ENCODE data around the gene UBB. TPM values are rescaled to one million over a fixed set of nuclear protein-coding genes. Genes with fewer than 3 reads are reported as not detected.

UBB gene
- total RNA-seq, 1 donor from 2014 or later, result 1,031 TPM

DNA sequence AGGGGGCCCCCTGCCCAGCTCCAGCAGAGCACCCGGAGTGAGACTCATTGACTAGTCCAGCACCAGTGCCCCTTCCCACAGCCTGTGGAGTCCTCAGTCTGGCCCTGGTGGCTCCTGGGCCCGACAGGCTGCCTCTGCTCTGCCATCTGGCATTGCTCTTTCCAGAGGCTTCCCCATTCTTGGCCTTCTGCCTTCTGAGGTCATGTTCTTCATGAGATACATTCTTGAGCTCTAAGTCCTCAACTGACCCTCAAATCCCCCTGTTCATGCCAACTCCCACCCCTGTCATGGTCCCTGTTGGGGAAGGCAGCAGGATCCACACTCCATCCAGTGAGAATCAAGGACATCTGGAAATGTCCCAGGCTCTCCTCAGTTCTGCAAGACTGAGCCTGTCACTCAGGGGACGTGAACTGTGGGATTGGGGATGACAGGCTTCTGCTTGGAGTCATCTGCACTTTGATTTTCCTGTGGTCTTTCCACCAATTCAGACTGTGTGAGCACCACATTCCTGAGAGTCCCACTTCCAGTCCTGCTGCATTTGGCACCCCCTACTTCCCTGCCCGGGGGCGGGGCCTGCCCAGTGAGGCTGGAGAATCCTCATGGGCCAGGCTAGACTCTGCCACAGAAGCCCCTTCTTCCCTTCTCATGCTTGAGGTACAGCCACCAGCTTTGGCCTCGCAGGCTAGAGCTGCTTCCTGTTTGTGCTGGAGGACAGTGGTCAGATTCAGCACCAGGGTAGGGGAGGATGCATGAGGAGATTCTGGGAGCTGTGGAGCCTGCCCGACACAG is 37.2 kb downstream of the UBB start:
- Mint-ChIP-seq H3K4me1 (peaks cover 43% of the 10 kb centered on the region), H3K27me3 (no peaks in the 10 kb centered on the region), H3K9me3 (no peaks in the 10 kb centered on the region), H3K4me3 (no peak overlapping the region), H3K27ac (no peak overlapping the region), H3K36me3 (ENCODE audit: low read depth) (peaks cover 45% of the 10 kb centered on the region)
- intact Hi-C loops (cut with micrococcal nuclease), result loop anchor here (2.0 kb wide), 2 partner anchors 119 to 131 kb away; no protein-coding TSS in a partner anchor
- ChIA-PET POLR2A (interaction anchor here (1.8 to 7.2 kb wide), 4 partner anchors 11 to 37 kb away, joined by 18 to 105 read pairs (median 44); partner anchors contain the start of gene UBB), CTCF (interaction anchor here (0.9 to 4.0 kb wide), 2 partner anchors 20 to 32 kb away, joined by 3 to 29 read pairs; no protein-coding TSS in a partner anchor)
- no peak for ATAC-seq (ENCODE audit: low read depth)
- DNase-seq, result no peak
- TF ChIP-seq, protein P1, sequence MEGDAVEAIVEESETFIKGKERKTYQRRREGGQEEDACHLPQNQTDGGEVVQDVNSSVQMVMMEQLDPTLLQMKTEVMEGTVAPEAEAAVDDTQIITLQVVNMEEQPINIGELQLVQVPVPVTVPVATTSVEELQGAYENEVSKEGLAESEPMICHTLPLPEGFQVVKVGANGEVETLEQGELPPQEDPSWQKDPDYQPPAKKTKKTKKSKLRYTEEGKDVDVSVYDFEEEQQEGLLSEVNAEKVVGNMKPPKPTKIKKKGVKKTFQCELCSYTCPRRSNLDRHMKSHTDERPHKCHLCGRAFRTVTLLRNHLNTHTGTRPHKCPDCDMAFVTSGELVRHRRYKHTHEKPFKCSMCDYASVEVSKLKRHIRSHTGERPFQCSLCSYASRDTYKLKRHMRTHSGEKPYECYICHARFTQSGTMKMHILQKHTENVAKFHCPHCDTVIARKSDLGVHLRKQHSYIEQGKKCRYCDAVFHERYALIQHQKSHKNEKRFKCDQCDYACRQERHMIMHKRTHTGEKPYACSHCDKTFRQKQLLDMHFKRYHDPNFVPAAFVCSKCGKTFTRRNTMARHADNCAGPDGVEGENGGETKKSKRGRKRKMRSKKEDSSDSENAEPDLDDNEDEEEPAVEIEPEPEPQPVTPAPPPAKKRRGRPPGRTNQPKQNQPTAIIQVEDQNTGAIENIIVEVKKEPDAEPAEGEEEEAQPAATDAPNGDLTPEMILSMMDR (IDR thresholded peaks at IDR 0.05), result no peak

DNA sequence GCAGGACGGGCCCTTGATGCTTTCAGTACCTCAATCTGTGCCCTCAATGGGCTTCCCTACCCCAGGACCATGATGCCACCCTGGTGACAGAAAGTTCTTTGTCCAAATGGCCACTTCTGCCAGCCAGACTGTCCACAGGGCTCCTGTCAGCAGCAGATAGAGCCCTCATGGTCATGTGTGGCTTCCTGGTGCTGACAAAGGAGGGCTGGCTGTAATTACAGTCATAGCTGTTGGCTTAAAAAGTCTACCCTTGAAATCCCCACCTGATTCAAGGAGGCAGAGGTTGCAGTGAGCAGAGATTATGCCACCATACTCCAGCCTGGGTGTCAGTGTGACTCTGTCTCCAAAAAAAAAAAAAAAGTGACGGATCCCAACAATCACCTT is 37.8 kb downstream of the UBB start:
- H3K9me3 Mint-ChIP-seq, result no peaks in the 10 kb centered on the region
- H3K4me1 Mint-ChIP-seq, result peaks cover 43% of the 10 kb centered on the region
- no peak for ATAC-seq (ENCODE audit: low read depth)
- peak overlapping the region; percentile 81 for H3K27ac Mint-ChIP-seq
- CTCF ChIA-PET, result interaction anchor here (0.9 to 4.0 kb wide), 2 partner anchors 20 to 32 kb away, joined by 3 to 29 read pairs; no protein-coding TSS in a partner anchor
- no peaks in the 10 kb centered on the region for H3K27me3 Mint-ChIP-seq
- H3K4me3 Mint-ChIP-seq, result peak overlapping the region; percentile 36
- TF ChIP-seq, protein P1 (IDR thresholded peaks at IDR 0.05), result no peak
- intact Hi-C loops (cut with micrococcal nuclease), result no loop called here
- H3K36me3 Mint-ChIP-seq (ENCODE audit: low read depth), result peaks cover 49% of the 10 kb centered on the region
- POLR2A ChIA-PET, result interaction anchor here (0.6 to 7.2 kb wide), 3 partner anchors 20 to 150 kb away, joined by 10 to 105 read pairs (median 18); partner anchors contain the start of gene UBB
- no peak for DNase-seq

- Mint-ChIP-seq H3K4me3 (peak overlapping the region; percentile 36), H3K36me3 (ENCODE audit: low read depth) (peaks cover 49% of the 10 kb centered on the region), H3K4me1 (peaks cover 43% of the 10 kb centered on the region), H3K27me3 (no peaks in the 10 kb centered on the region), H3K9me3 (no peaks in the 10 kb centered on the region), H3K27ac (peak overlapping the region; percentile 81)
- TF ChIP-seq, protein P1 (IDR thresholded peaks at IDR 0.05), result no peak
- peak; percentile 22 for ATAC-seq (ENCODE audit: low read depth)
- POLR2A ChIA-PET, result interaction anchor here (0.5 to 7.2 kb wide), 5 partner anchors 19 to 464 kb away, joined by 4 to 105 read pairs (median 10); partner anchors contain the start of gene UBB
- CTCF ChIA-PET, result interaction anchor here (0.9 to 4.0 kb wide), 2 partner anchors 19 to 33 kb away, joined by 3 to 29 read pairs; no protein-coding TSS in a partner anchor
- intact Hi-C loops (cut with micrococcal nuclease), result no loop called here
- no peak for DNase-seq
Observed at GRCh38 chr17:16419074-16419928, 38.4 kb downstream of the UBB start.

DNA sequence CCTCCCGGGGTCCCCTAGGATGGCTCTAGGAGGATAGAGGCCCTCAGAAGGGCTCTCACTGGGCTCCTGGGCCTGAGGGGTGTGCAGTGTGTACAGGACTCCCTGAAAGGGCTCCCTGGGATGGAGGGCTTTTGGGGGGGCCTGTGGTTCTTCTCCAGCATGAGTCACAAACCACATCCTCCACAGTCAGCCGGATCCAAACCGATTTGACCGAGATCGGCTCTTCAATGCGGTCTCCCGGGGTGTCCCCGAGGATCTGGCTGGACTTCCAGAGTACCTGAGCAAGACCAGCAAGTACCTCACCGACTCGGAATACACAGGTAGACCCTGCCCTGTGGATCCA is 39.0 kb downstream of the UBB start:
- ATAC-seq (ENCODE audit: low read depth), result no peak
- no peaks in the 10 kb centered on the region for H3K27me3 Mint-ChIP-seq
- TF ChIP-seq, protein P1 (IDR thresholded peaks at IDR 0.05), result no peak
- intact Hi-C loops (cut with micrococcal nuclease), result no loop called here
- ChIA-PET POLR2A (interaction anchor here (0.6 to 7.2 kb wide), 3 partner anchors 19 to 171 kb away, joined by 5 to 105 read pairs (median 18); partner anchors contain the start of gene UBB), CTCF (no interaction called here)
- peak overlapping the region; percentile 36 for H3K4me3 Mint-ChIP-seq
- peak overlapping the region; percentile 81 for H3K27ac Mint-ChIP-seq
- DNase-seq, result no peak
- peaks cover 39% of the 10 kb centered on the region for H3K4me1 Mint-ChIP-seq
- H3K9me3 Mint-ChIP-seq, result no peaks in the 10 kb centered on the region
- H3K36me3 Mint-ChIP-seq (ENCODE audit: low read depth), result peaks cover 49% of the 10 kb centered on the region

Data from activated B cell treated with CpG ODN at 0.5 μM for 24 hours (primary cell).